ENCODE measurements around the gene KNDC1.
"Not testable (repeated sequence)": the region's sequence is repeated elsewhere in the genome, so short reads cannot be mapped to it uniquely, and the experiment has no call there.

Gene KNDC1, protein sequence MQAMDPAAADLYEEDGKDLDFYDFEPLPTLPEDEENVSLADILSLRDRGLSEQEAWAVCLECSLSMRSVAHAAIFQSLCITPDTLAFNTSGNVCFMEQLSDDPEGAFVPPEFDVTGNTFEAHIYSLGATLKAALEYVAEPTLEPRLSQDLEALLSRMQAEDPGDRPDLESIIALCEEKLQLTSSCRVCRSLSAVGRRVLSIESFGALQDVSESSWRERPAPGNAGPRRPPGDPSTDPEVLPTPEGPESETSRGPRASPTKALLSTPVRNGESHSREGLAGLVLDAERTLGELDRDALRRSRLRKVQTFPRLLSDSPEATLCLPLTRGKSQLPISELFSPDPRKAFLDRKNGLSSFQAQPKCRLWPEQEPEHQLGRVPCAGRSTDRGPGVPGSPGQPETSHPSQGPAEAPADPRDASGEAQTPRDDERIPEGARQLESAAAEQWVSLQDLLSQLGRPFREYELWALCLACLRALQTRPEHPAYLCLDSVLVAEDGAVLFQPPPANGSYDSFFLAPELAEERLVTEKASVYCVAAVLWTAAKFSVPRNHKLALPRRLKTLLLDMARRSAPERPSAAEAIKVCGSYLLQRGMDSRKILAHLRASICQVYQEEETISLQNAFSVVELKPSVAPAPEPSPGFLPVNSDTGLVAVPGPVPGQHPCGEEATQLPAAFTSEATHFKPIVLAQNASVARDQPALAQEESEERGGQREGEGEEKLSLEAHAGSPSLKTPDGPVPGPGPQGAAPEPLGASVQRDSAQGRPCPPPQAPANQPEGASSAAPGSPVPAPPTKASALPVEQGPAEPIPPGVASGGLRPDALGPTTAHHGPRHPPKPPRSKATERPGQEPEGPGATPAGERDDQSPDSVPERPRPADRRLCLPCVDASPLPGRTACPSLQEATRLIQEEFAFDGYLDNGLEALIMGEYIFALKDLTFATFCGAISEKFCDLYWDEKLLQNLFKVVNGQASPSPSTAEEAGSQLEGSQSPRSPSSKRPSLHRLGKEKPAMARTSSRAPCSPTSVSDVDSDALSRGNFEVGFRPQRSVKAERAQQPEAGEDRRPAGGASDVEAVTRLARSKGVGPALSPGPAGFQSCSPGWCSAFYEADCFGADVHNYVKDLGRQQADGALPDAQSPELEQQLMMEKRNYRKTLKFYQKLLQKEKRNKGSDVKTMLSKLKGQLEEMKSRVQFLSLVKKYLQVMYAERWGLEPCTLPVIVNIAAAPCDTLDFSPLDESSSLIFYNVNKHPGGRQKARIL (N-terminal part only)

DNA sequence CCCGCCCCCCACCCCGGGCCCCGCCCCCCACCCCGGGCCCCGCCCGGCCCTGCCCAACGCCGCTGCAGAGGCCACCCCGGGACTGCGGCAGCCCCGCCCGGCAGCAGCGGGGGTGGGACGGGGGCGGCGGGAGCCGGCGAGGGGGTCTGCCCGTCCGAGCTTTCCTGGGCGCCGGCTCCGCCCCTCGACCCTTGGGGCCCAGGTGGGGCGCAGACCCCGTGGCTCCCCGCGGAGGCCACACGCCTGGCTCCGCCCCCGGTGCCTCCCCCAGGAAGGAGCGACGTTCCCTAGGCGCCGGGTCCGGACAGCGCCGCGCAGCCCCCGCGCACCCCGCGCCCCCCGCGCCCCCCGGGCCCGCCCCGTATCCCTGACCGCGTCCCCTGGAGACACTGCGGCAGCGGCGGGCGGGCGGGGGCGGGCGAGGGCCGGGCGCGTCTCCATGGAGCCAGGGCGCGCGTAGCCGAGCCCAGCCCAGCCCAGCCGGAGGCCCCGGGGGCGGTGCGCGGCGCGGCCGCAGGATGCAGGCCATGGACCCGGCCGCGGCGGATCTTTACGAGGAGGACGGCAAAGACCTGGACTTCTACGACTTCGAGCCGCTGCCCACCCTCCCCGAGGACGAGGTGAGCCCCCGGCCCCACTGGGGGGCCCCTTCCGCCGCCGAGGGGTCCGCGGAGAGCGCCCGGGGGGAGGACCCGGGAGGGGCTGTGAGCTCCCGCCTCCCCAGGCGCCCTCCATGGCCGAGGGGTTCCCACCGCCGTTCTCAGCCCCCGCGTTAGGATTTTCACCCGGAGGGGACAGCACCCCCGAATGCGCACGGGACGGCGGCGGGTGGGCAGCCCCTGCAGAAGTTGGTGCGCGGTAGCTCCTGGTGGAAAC is at the start of gene KNDC1:
Gene KNDC1, plus strand, starts transcription at position 270 of the 876 bp plus-strand sequence. Its CDS starts 249 bp downstream, at position 519.
- DNase-seq (ENCODE audit: low read depth in 2 of 2), result peak; percentile 11 to 32
- TF ChIP-seq, protein P1, sequence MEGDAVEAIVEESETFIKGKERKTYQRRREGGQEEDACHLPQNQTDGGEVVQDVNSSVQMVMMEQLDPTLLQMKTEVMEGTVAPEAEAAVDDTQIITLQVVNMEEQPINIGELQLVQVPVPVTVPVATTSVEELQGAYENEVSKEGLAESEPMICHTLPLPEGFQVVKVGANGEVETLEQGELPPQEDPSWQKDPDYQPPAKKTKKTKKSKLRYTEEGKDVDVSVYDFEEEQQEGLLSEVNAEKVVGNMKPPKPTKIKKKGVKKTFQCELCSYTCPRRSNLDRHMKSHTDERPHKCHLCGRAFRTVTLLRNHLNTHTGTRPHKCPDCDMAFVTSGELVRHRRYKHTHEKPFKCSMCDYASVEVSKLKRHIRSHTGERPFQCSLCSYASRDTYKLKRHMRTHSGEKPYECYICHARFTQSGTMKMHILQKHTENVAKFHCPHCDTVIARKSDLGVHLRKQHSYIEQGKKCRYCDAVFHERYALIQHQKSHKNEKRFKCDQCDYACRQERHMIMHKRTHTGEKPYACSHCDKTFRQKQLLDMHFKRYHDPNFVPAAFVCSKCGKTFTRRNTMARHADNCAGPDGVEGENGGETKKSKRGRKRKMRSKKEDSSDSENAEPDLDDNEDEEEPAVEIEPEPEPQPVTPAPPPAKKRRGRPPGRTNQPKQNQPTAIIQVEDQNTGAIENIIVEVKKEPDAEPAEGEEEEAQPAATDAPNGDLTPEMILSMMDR (IDR thresholded peaks at IDR 0.05; ENCODE audit: low read depth, low read length), result no peak

DNA sequence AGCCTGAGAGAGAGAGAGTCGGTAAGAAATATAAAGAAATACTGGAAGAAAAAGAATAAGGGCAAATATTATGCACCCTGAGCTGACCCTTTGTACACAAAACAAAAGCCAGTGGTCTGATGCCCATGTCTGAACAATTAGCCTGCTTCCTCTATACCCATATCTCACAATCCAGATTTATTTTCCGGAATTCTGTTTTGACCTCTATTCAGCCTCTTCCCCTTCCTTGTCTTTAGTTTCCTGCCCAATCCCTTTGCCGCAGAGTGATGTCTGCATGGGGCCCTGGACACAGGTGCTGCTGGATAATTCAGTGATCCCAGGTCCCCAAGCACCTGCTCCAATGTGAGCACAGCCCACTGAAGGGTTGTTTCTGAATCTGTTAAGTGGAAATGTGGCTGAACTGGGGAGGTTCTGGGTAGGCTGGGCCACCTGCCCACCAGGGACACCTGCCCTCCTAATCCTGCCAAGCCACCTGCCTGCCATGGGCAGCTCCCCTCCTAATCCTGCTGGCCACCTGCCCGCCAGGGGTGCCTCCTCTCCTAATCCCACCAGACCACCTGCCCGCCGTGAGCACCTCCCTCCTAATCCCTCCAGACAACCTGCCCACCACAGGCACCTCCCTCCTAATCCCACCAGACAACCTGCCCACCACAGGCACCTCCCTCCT is 49.3 kb upstream of the KNDC1 start:
- no peak for DNase-seq (ENCODE audit: low read depth in 2 of 2)
- TF ChIP-seq, protein P1 (IDR thresholded peaks at IDR 0.05; ENCODE audit: low read depth, low read length), result no peak

More for the DNA sequence above, at the start of gene KNDC1:
- peak within 1 kb of the TSS; percentile 49 to 54 for H3K4me3 ChIP-seq (replicated peaks in 1 of 2; ENCODE audit: low read depth in 2 of 2, low read length in 2 of 2)

DNA sequence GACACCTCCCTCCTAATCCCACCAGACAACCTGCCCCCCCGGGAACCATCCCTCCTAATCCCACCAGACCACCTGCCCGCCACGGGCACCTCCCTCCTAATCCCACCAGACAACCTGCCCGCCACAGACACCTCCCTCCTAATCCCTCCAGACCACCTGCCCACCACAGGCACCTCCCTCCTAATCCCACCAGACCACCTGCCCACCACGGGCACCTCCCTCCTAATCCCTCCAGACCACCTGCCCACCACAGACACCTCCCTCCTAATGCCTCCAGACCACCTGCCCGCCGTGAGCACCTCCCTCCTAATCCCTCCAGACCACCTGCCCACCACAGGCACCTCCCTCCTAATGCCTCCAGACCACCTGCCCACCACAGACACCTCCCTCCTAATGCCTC is 48.4 kb upstream of the KNDC1 start:
- DNase-seq (ENCODE audit: low read depth in 2 of 2); H3K4me3 ChIP-seq (replicated peaks in 1 of 2; ENCODE audit: low read depth in 2 of 2, low read length in 2 of 2): not testable (repeated sequence)

More for the DNA sequence above, 49.3 kb upstream of the KNDC1 start:
- no peak overlapping the region for H3K4me3 ChIP-seq (replicated peaks in 1 of 2; ENCODE audit: low read depth in 2 of 2, low read length in 2 of 2)

DNA sequence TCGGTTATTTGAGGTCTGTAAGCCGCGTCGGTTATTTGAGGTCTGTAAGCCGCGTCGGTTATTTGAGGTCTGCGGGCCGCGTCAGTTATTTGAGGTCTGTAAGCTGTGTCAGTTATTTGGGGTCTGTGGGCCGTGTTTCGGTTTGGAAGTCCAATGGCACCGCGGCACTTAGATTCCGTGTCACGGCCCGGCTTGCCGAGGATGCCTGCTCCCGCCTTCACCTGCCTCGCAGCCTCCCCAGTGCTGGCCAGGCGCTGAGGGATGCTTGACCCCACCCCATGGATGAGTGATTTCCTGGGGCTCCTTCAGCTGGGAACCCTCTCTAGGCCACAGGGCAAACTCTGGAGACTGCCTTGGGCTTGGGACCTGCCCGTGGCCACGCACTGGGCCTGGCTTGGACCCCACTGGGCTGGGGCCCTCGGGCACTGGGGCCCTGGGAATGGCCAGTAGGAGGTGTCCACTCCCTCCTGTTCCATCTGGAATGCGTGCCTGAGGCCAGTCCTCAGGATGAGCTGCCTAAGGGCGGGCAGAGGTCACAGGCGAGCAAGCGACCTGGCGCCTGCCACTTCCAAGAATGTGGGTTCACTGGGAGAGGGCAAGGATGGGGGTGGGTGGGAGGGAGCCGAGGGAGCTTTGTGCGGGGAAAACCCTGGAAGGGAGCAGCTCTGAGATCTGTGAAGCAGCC is 46.7 kb upstream of the KNDC1 start:
- TF ChIP-seq, protein P1 (IDR thresholded peaks at IDR 0.05; ENCODE audit: low read depth, low read length), result no peak
- no peak for DNase-seq (ENCODE audit: low read depth in 2 of 2)
- no peak overlapping the region for H3K4me3 ChIP-seq (replicated peaks in 1 of 2; ENCODE audit: low read depth in 2 of 2, low read length in 2 of 2)

DNA sequence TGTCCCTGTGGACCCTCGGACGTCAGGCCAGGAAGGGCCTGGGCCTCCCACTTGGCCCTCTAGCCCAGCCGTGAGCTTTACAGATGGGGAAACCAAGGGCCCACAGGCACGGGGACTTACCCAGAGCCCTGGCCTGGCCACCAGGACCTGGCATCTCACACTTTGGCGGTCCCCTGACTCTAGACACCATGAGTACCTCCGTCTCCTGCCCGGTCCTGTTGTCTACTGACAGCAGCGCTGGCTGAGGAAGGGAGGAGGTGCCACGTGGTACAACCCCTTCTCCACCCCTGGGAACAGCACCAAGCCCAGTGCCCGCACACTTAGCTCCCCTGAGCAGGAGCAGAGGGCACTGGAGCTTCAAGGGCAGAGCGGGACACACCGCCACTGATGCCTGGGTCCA is 46.2 kb upstream of the KNDC1 start:
- DNase-seq (ENCODE audit: low read depth in 2 of 2), result no peak
- TF ChIP-seq, protein P1 (IDR thresholded peaks at IDR 0.05; ENCODE audit: low read depth, low read length), result no peak
- no peak overlapping the region for H3K4me3 ChIP-seq (replicated peaks in 1 of 2; ENCODE audit: low read depth in 2 of 2, low read length in 2 of 2)

DNA sequence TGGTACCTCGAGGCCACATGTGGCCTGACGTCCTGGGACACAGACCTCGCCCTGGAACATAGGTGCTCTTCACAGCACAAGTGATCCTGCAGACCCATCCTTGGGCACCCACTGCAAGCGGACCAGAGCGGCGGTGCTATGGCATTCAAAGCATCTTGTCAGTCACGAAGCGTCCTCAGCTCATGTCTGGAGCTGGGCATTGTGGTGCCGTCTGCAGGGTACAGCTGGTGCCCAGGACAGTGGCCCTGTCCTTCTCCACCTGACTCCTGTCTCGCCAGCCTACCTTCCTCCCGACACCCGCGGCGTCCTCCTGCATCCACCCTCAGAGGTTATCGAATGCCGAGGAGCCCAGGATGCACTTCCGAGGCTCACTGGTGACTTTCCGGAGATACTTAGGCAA is 45.8 kb upstream of the KNDC1 start:
- TF ChIP-seq, protein P1 (IDR thresholded peaks at IDR 0.05; ENCODE audit: low read depth, low read length), result no peak
- no peak for DNase-seq (ENCODE audit: low read depth in 2 of 2)

More for the DNA sequence above, 45.8 kb upstream of the KNDC1 start:
- H3K4me3 ChIP-seq (replicated peaks in 1 of 2; ENCODE audit: low read depth in 2 of 2, low read length in 2 of 2), result no peak overlapping the region
